ENCODE results near the gene ZNF575.
"Not testable (repeated sequence)": the region's sequence is repeated elsewhere in the genome, so short reads cannot be mapped to it uniquely, and the experiment has no call there.

ZNF575 gene

DNA sequence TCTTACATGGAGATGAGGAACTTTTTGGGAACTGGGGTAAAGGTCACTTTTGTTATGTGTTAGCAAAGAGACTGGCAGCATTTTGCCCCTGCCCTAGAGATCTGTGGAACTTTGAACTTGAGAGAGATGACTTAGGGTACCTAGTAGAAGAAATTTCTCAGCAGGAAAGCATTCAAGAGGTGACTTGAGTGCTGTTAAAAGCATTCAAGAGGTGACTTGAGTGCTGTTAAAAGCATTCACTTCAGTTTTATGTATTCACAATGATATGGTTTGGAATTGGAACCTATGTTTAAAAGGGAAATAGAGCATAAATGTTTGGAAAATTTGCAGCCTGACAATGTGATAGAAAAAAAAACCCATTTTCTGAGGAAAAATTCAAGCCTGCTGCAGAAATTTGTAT, 20.6 kb upstream of the ZNF575 start:
- not testable (repeated sequence) for DNase-seq

DNA sequence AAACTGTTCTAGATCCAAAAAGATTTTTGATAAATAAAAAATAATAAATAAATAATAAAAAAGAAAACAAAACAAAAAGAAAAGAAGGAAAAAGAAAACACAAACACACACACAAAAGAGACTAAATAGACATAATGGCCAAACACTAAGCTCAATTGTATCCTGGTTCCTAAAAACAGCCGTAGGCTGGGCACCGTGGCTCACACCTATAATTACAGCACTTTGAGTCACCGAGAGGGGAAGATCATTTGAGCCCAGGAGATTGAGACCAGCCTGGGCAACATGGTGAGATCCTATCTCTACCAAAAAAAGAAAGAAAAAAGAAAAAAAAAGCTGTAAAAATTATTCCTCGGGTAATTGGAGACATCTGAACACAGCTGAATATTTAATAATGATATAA, 14.9 kb upstream of the ZNF575 start:
- DNase-seq, result no peak

DNA sequence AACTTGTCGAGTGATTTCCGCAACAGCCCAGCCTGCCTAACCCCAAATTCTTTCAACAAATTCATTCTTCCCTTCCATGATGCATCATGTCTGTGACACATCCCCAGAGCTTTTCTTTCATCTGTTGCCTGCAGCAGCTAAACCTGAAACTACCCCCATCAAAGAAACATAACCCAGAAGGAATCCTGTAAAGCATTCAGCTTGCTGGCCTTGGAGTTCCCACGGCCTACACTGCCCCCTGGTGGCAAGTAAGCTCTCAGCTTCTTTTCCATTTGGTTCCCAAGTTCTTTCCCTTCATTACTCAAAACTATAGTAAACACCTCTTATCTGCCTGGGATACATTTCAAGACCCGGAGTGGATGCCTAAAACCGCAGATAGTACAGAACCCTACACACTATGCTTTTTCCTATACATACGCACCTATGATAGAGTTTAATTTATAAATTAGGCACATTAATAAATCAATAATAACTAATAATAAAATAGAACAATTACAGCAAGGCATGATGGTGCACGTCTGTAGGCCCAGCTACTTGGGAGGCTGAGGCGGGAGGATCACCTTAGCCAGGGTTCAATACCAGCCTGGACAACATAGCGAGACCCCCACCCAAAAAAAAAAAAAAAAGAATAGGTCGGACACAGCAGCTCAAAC, 13.4 kb upstream of the ZNF575 start:
- peak; percentile 66 to 73 for DNase-seq

DNA sequence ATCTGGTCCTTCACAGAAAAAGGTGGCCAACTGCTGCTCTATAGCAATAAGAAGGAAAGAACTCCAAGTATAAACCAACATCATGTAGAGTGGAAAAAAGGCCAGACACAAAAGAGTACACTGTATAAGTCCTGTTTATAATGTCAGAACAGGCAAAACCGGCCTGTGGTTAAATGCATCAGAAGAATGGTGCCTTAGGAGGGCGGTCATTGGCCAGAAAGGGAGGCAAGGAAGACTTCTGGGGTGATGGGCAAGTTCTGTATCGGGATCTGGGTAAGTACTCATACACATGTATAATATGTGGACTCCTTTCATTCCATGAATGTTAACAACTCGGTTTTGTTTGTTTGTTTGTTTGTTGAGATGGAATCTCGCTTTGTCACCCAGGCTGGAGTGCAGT, 10.1 kb upstream of the ZNF575 start:
- no peak for DNase-seq

DNA sequence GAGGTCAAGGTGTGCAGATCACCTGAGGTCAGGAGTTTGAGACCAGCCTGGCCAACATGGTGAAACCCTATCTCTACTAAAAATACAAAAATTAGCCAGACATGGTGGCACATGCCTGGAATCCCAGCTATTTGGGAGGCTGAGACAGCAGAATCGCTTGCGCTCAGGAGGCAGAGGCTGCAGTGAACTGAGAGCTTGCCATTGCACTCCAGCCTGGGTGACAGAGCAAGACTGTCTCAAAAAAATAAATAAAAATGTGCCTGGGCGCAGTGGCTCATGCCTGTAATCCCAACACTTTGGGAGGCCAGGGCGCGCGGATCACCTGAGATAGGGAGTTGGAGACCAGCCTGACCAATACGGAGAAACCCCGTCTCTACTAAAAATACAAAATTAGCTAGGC, 9.3 kb upstream of the ZNF575 start:
- not testable (repeated sequence) for DNase-seq

DNA sequence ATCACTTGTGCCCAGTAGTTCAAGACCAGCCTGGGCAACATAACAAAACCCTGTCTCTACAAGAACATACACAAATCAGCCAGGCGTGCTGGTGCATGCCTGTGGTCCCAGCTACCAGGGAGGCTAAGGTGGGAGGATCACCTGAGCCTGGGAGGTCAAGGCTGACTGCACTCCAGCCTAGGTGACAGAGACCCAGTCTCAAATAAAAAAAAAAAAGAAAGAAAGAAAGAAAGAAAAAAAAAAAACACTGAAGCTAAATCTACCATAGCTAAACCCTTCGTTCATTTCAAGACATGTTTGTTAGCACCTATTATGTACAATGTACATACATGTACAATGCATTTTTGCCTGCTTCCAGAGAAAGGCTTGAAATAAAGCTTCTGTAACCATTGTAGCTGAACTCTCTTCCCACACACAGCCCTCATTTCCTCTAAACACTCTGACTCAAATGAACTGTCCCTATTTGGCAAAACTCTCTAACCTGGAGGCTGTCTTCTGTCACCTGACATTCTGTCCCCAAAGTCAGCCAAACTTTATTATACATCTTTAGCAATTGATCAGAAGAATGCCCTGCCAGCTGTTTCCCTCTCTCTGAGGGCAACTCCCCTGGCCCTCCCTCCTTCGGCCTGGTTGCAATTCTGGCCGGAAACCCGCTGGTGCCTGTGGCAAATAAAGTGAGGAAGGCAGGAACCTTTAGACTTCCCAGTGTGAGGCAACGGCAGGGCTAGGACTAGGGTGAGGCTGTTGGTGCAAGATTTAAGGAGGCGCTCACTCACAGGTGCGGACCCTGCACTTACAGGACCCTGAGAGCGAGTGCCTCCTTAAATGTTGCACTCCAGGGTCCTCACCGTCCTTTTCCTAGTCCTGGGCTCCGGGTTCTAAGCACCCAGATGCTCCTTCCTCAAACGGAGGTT, 7.8 kb upstream of the ZNF575 start:
- DNase-seq, result peak in 1 of 2 donors; percentile 23

DNA sequence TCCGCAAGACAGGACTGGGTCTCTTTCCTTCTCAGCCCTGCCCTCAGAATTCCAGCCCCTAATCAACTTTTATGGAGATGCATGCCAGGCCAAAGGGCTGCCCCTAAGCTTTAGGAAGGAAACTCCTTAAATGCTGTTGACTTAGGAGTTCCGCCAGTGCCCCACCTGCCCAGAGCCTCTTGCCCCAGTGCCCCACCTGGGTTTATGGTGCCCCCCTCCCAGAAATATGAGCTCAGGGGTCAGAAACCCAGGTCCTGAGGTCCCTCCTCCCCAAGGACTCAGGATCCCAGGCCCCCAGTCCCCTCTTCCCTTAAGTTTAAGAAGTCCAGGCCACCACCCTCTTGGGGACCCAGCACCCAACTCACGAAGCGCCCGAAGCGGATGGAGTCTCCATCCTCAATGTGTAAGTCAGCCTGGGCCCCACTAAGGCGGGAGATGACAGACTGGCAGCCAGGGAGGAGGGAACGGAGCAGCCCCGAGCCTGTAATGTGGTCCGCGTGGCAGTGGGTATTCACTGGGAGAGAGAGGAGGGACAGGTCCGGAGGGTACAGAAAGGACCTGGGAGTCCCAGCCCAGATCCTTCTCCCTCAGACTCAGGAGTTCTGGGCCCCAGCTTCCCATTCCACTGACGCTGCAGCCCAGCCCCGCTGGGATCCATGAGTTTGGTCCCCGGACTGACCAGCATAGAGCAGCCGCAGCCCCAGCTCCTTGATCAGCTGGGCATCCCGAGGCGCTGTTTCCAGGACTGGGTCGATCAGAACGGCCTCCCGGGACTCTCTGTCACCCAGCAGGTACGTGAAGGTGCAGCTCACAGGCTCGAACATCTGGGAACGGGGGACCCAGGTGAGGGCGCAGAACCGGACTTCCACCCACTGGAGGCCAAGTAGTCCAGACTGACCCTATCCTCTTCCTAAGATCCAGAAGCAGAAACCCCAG, 6.9 kb upstream of the ZNF575 start:
- DNase-seq, result no peak

DNA sequence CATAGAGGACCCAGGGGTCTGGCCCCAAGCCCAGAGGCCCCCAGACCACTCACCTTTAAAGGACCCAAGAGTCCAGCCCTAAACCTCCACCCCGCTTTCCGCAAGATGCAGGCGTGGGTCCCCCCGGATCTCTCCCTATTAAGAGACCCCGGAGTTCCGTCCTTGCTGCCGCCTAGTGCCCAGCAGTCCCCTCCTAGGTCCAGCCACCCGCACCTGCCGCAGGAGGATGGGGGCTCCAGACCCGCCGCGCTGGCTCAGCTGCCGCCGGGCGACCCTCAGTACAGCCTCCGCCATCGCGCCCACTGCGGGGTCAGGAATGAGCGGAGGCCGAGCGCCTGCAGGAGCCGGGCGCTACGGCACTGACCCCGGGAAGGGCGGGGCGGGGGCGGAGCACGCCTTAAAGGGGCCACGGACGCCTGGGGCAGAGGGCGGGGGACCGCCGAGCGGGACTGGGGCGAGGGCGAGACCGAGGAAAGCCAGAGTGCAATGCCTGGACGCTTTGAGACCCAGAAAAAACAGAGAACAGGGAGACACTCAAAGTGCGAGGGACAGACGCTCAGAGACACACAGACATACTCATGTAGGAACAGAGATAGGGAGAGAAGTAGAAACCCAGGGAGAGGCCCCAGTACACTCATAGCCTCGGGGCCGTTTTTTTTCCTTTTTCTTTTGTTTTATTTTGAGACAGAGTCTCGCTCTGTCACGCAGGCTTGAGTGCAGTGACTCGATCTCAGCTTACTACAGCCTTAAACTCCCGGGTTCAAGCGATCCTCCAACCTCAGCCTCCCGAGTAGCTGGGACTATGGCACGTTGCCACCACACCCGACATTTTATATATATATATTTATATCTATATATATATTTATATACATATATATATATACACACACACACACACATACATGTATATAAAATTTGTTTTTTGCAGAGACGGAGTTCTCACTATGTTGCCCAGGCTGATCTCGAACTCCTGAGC, 5.8 kb upstream of the ZNF575 start, which contains the start of gene ETHE1:
Gene ETHE1 (minus strand): TSS at position 318 of the 976 bp plus-strand sequence. CDS start 24 bp downstream, at position 294.
- DNase-seq, result peak; percentile 36 to 75

DNA sequence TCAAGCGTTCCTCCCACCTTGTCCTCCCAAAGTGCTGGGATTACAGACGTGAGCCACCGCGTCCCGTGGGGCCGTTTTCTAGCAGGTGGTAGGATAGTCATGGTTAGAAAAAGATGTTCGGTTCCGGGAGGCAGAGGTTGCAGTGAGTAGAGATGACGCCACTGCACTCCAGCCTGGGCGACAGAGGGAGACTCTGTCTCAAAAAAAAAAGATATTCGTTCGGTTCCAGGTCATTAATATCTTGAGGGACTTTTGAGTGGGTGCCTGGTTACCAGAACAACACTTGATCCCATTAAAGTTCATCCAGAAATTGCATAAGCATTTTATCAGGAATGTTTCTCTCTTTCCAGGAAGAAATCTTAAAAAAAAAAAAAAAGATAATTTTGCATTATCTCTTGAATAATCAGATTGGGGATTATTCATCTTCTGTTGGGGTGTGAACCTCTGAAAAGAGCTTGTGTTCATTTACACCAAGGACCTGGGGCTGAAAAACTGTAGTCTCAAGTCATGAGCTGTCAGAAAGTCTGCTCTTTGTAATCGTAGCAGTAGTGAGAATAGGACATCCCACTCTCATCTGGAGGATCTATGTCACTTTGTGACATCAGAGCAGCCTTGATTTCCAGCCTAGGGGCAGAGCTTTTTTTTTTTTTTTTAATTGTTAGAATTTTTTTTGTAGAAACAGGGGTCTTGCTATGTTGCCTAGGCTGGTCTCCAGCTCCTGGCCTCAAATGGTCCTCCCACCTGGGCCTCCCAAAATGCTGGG, 4.9 kb upstream of the ZNF575 start:
- DNase-seq, result no peak

DNA sequence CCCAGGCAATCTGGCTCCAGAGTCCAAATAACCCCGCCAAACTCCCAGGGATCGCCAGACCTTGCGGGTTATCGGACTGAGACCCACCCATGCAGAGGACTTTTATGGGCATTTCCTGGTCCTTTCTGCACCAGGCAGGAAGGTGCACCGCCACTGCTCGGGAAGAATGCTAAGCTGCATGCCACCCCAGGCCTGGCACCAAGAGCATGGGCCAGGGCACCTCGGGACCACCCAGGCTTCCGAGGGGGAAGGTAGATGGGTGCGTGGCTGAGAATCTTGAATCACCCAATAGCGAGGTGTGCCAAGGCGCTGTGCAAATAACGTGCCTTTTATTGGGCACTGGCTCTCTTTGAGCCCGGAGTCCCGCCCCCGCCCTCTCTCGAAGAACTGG, 422 bp upstream of the ZNF575 start:
- peak in 1 of 2 donors; percentile 42 for DNase-seq

DNA sequence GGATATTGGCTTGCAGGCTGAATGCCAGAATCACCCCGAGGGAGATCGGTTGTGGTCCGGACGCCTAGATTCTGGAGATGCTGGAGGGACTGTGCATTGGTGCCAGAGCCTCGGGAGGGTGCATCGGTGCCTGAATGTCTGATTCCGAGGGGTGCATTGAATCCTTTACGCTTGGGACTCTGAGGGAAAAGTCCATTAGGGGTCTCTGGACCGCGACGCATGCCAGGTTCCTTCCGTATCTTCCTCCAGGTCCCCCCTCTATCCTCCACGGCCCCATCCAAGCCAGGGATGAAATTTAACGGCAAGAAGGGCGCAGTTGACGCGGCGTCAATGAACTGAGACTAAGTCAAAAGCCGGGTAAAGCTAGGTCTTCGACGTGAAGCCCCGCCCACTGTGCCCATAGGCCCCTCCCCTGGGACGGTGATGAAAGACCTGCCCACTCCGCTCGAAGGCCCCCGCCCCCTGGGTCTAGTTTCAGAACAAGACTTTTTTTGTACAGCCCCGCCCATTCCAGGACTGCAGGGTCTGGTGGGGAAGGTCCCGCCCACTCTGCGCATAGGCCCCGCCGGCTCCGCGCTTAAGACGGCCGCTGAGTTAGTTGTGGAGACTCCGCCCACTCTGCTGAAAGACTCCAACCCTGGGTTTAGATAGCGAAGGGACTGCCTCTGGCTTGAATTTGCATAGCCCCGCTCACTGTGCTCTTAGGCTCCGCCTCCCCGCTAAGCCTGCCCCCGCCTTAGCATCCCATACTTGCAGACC, 737 bp downstream of the ZNF575 start:
- peak; percentile 90 to 93 for DNase-seq

DNA sequence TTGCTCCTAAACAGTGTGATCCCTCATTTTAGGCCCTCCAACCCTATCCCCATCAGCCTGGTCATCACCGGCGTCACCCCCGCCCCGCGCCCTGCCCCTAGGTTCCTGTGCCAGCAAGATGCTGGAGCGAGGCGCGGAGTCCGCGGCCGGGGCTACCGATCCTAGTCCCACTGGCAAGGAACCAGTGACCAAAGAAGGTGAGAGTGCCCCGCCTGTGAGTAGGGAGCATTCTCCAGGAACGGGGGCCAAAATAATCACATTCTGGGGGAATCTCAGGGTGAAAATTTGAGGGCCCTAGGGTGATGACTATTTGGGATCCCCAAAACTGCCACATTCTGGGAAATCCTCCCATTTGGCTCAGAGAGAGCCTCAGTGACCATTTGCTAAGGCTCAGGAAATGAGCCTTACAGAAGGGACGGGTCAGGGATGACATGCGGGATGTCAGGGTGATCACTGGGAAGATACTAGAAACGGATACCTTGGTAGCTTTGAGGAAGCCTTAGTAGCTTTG, 1.4 kb downstream of the ZNF575 start:
- no peak for DNase-seq

DNA sequence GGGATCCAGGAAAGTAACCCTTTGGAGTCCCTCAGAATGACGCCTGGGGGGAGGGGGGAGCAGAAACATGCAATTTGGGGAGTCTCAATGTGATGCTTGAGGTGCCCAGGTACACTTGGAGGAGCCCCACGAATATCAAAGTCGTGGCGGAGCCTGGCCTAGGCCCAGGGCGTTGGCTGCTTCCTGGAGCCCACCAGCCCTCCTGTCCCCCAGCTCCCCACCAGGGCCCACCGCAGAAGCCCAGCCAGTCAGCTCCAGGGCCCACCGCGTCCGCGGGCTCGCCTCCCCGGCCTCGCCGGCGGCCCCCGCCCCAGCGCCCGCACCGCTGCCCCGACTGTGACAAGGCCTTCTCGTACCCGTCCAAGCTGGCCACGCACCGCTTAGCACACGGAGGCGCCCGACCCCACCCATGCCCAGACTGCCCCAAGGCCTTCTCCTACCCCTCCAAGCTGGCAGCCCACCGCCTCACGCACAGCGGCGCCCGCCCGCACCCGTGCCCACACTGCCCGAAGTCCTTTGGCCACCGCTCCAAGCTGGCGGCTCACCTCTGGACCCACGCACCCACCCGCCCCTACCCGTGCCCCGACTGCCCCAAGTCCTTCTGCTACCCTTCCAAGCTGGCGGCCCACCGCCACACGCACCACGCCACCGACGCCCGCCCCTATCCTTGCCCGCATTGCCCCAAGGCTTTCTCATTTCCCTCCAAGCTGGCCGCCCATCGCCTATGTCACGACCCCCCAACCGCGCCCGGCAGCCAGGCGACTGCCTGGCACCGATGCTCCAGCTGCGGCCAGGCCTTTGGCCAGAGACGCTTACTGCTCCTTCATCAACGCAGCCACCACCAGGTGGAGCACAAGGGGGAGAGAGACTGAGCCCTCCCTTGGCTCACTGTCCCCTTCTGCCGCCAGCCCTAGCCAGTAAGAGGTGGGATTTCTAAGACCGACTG, 2.1 kb downstream of the ZNF575 start:
- peak; percentile 25 to 40 for DNase-seq

DNA sequence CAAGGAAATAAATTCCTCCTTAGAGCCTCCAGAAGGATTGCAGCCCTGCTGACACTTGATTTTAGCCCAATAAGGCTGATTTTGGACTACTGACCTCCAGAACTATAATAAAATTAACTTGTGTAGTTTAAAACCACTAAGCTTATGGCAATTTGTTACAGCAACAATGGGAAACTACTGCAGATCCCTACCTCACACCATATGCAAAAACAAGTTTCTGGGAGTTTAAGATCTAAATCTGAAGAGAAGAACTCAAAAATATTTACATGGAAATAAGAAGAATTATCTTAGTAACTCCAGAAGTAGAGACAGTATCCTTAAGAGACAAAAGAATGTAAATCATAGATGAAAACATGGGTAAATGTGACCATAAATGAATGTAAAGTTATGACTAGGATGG, 5.9 kb downstream of the ZNF575 start:
- DNase-seq, result no peak

DNA sequence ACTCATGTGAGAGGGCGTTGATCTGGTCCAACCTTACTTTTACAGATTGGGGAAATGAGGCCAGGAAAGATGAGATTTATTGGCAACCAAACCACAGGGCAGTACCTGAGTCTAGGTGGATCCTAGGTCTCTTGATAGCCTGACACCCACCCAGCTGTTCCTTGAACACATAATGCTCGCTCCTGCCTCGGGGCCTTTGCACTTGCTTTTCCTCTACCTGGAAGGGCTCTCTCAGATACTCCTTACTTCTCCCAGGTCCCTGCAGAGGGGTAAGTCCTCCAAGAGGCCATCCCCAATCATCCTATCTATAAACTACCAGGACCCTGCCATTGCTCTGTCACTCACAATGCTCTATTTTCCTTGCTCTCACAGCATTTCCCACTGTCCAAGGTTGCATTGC, 7.4 kb downstream of the ZNF575 start:
- DNase-seq, result no peak

DNA sequence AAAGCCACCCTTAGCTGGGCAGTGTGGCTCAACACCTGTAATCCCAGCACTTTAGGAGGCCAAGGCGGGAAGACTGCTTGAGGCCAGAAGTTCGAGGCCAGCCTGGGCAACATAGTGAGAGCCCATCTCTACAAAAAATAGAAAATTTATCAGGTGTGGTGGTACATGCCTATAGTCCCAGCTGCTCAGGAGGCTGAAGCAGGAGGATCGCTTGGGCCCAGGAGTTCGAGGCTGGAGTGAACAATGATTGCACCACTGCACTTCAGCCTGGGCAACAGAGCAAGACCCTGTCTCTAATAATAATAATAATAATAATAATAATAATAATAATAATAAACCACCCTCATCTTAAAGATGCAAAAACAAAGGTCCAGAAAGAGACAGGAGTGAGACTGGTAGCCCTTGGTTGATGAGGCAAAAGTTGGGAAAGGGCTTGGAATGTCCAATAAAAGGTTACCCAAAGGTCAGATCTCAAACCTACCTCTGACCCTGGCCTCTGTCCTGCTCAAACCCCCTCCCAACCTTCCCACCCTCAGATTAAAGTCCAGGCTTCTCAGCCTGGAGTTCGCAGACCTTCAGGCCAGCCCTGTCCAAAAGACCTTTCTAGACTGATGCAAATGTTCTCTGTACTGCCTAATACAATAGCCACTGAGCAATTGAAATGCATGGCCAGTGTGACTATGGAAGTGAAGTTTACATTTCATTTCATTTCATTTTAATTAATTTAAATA, 9.1 kb downstream of the ZNF575 start:
- no peak for DNase-seq

DNA sequence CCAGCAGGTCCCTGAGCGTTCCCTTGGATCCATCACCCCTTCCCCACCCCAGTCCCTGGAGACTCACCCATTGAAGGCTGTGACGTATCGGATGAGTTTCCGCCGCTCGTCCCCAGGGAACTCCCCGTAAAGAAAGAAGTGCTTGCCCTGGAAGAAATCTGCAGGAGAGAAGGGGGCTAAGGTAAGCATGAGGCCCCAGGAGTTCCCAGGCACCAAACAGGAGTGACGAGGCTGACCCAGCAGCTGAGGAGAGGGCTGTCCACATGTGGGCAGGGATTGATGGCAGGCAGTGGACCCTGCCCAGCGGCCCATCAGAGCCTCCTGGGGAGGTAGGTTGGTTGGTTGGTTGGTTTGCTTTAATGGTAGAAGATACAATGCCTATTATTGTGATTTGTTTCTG, 11.1 kb downstream of the ZNF575 start:
- no peak for DNase-seq

DNA sequence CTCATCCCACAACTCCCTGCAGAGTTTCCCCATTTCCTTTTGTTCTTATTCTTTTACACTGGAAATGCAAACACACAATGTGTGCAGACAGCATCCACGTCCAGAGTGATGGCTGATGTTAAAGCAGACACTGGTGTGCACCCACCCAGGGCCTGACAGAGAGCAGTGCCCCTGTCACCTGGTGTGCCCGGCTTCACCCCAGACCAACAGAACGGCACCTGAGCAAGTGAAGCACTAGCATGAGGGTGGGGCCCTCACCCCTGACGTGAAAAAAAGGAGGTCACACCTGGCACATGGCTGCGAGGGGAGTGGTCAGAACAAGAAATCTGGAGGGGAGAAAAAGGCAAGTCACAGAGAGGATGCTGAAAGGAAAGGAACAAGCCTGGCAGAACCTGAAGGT, 12.3 kb downstream of the ZNF575 start:
- no peak for DNase-seq
